GM21825 (cell line): ENCODE data around the gene CHMP2A.
"Not testable (repeated sequence)": the region's sequence is repeated elsewhere in the genome, so short reads cannot be mapped to it uniquely, and the experiment has no call there.

ENCODE experiments used
- ATAC-seq: cut with Tn5 transposase; IDR thresholded peaks from one replicate; pipeline ENCODE4 v1.9.1; 2021; ENCODE audit warnings: mild to moderate bottlenecking, moderate library complexity; ENCODE audit not compliant: unreplicated experiment

Gene CHMP2A

DNA sequence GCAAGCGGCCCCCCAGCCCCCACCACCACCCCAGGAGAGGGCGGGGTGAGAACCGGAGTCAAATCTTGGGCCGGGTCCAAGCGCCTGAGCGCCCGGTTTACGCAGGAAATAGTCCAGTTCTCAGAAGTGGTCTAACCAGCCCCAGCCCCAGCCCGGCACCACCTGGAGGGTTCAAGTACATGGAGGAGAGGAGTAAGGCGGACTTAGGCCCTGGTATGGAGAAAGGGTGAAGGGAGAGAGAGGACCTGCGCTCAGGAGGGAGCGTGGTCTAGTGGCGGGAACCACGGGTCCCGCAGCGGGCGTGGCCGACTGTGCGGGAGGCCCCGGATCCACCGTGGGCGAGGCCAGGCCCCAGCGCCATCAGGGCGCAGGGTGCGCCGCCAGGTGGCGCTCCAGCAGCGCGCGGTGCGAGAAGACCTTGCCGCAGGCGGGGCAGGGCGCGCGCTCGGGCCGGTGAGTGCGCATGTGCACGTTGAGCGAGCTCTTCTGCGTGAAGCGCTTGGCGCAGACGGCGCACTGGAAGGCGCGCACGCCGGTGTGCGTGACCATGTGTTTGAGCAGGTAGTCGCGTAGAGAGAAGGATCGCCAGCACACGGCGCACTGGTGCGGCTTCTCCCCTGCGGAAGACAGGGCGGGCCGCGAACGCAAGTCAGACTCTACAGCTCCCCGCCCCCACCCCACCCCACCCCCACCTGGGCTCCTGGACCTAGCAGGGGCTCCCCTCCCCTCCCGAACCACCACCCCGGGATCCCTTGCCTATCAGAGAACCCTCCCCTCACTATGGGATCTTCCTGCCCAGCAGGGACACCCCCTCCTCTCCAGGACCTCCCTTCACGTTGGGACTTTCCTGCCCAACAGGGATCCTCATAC lies 41.0 kb downstream of the CHMP2A start:
- peak; percentile 66 for ATAC-seq

GRCh38 chr19:58513213-58513693 lies 41.7 kb downstream of the CHMP2A start:
- no peak for ATAC-seq

DNA sequence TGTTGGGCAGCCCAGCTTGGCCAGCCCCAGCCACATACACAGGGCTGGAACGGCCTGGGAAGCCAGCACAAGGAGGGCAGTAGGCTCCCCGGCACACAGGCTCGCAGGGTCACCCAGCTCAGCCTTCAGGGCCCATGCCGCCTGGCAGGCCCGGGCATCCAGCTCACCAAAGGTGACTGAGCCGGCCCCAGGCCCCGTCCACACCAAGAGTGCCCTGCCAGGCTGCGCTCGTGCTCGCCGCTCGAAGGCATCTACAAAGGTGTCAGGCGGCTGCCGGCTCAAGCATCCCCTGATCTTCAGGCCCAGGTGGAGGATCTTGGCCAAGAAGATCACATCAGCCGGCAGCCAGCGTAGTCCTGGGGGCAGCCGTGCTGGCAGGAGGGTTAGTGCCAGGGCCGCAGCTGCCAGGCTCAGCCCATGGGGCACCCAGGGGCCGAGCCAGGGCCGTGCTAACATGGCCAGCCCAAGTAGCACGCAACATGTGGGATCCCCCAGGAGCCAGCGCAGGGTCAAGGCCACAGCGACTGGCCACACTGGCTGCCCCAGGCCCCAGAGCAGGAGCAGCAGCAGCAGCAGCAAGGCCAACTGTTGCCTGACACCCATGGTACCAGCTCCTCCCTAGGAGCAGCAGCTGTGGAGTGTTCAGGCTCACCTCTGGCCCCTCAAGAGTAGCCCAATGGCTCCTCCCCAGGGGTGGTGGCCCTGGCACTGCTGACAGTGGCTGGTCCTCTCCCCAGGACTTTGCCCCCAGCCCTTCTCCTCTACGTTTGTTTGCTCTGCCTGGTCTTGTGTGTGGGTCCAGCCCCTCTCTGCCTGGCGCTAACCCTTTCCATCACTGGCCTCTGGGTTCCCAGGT lies 43.3 kb downstream of the CHMP2A start, which contains the start of gene SLC27A5:
TSS of gene SLC27A5 (minus strand) at position 640 of the 856 bp plus-strand sequence. CDS start at position 603, 37 bp downstream.
- ATAC-seq: no peak

- no peak for ATAC-seq
Measured at GRCh38 chr19:58510084-58510862, 44.6 kb downstream of the CHMP2A start.

- no peak for ATAC-seq
Measured at GRCh38 chr19:58509731-58510083, 45.2 kb downstream of the CHMP2A start.

DNA sequence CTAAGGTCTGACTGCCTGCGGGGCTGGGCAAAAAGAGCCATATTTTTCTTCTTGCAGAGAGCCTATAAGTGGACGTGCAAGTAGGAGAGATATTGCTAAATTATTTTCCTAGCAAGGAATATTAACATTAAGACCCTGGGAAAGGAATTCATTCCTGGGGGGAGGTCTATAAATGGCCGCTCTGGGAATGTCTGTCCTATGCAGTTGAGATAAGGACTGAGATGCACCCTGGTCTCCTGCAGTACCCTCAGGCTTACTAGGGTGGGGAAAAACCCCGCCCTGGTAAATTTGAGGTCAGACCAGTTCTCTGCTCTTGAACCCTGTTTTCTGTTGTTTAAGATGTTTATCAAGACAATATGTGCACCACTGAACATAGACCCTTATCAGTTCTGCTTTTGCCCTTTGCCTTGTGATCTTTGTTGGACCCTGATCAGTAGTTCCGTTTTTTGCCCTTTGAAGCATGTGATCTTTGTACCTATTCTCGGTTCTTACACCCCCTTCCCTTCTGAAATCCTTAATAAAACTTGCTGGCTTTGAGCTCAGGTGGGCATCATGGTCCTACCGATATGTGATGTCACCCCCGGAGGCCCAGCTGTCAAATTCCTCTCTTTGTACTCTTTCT lies 47.2 kb downstream of the CHMP2A start:
- not testable (repeated sequence) for ATAC-seq
